Measurements from ENCODE around the gene SH2D6. TPM values are rescaled to one million over a fixed set of nuclear protein-coding genes. Genes with fewer than 3 reads are reported as not detected.
"Not testable (repeated sequence)": the region's sequence is repeated elsewhere in the genome, so short reads cannot be mapped to it uniquely, and the experiment has no call there.

The SH2D6 gene
- total and polyA plus RNA-seq, 9 of the 15 experiments (the other 6 are each of a cell fraction or from before 2014, with no cell fraction given), result 0.07 to 0.76 (median 0.33) TPM; not detected in 2

GRCh38 chr2:85481818-85482777, 63.6 kb downstream of the SH2D6 start (continued):
- no peak for TF ChIP-seq STAG1 (CRISPR knock-in tag; IDR thresholded peaks at IDR 0.05; ENCODE audit: borderline replicate concordance)
- no peak for TF ChIP-seq FUS (optimal IDR thresholded peaks at IDR 0.05; ENCODE audit: low read depth, low read length)

DNA sequence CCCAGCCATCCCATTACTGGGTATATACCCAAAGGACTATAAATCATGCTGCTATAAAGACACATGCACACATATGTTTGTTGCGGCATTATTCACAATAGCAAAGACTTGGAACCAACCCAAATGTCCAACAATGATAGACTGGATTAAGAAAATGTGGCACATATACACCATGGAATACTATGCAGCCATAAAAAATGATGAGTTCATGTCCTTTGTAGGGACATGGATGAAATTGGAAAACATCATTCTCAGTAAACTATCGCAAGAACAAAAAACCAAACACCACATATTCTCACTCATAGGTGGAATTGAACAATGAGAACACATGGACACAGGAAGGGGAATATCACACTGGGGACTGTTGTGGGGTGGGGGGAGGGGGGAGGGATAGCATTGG, 66.1 kb downstream of the SH2D6 start:
- BruUV-seq (replicated peaks); CTCF ChIA-PET (ENCODE audit: low intra/inter-chr PET ratio); H3K4me3 ChIP-seq; DNase-seq (ENCODE audit: extremely low read depth in 1 of 4, low spot score in 3 of 4); H4K20me1 ChIP-seq (replicated peaks; ENCODE audit: control insufficient read depth, insufficient read depth, low read length); H3K27ac ChIP-seq (ENCODE audit: extremely low read depth, low read depth, low read length); H2AFZ ChIP-seq (ENCODE audit: low read depth, low read length); H3K27me3 ChIP-seq (ENCODE audit: control insufficient read depth in 2 of 2, insufficient read depth in 2 of 2, low read length in 2 of 2); H3K9me3 ChIP-seq (replicated peaks; ENCODE audit: control insufficient read depth, insufficient read depth, low read depth, low read length); intact Hi-C loops (cut with micrococcal nuclease); H3K79me2 ChIP-seq (ENCODE audit: control insufficient read depth, insufficient read depth, low read length); ATAC-seq; FAIRE-seq; POLR2A ChIA-PET; H3K9me1 ChIP-seq (ENCODE audit: control insufficient read depth, insufficient read depth, low read length); H3K4me2 ChIP-seq (ENCODE audit: insufficient read depth, low read length); H3K9ac ChIP-seq (ENCODE audit: insufficient read depth in 1 of 2, low read depth in 2 of 2, low read length in 2 of 2); H3K4me1 ChIP-seq (replicated peaks in 1 of 2; ENCODE audit: control insufficient read depth in 2 of 2, insufficient read depth in 2 of 2, low read length in 2 of 2); in situ Hi-C loops (cut with MboI); H3K36me3 ChIP-seq (ENCODE audit: control insufficient read depth, insufficient read depth, low read length): not testable (repeated sequence)
- peak; percentile 54; the same call in 1 of the 2 replicates for TF ChIP-seq BCOR (IDR thresholded peaks at IDR 0.05)
- TF ChIP-seq KDM1A (IDR thresholded peaks at IDR 0.05), result peak in 1 of 2 experiments; percentile 31; a peak in 2 of 4 replicates
- 20% methylated on average over 1 of the region's 2 CpGs for WGBS (ENCODE audit: insufficient coverage, low coverage, missing lambda C conversion rate)

All from K562 (cell line).